Right lobe of liver (tissue), 6 donors: ENCODE results near the gene NXPH1. TPM values are rescaled to one million over a fixed set of nuclear protein-coding genes. Genes with fewer than 3 reads are reported as not detected.

Source experiments
- ATAC-seq, 4 donors: fragments of 200-7000 bp; cut with Tn5 transposase; one replicate each; pipeline ENCODE4 v1.9.1; 2020; ENCODE audit warnings: mild to moderate bottlenecking in 4 of 4, moderate library complexity in 4 of 4
- DNase-seq, 3 donors: peaks; one replicate each; pipeline ENCODE4 v3.0.0-alpha.2; 2020
- H3K27ac ChIP-seq, 3 donors: fragments of 200-600 bp; one replicate each; pipeline ENCODE4 v1.8.0; 2022
- H3K27me3 ChIP-seq, 2 donors: fragments of 200-600 bp; one replicate each; pipeline ENCODE4 v1.8.0; 2022
- H3K36me3 ChIP-seq, 4 donors: fragments of 200-600 bp; sonication (generic) in 1 of 4; one replicate each; pipeline versions ENCODE4 v1.5.1 to v1.8.0; 2017 to 2022; ENCODE audit warnings: control low read depth in 1 of 4
- H3K4me1 ChIP-seq, 4 donors: fragments of 200-600 bp; sonication (generic) in 1 of 4; one replicate each; pipeline versions ENCODE4 v1.5.1 to v1.8.0; 2017 to 2022; ENCODE audit warnings: control low read depth in 1 of 4
- H3K4me3 ChIP-seq, 3 donors: fragments of 200-600 bp; one replicate each; pipeline ENCODE4 v1.8.0; 2022
- H3K9me3 ChIP-seq, 4 donors: fragments of 200-600 bp; sonication (generic) in 1 of 4; one replicate each; pipeline versions ENCODE4 v1.5.1 to v1.8.0; 2017 to 2022; ENCODE audit warnings: control low read depth in 1 of 4
- CTCF ChIP-seq, 4 donors: fragments of 200-600 bp in 3 of 4; fragments of 450-650 bp in 1 of 4; IDR thresholded peaks; one replicate each; pipeline versions ENCODE4 v1.5.1 to v1.8.0; 2016 to 2022; ENCODE audit warnings: antibody characterized with exemption in 4 of 4, mild to moderate bottlenecking in 2 of 4
- POLR2A ChIP-seq: fragments of 450-650 bp; IDR thresholded peaks from one replicate; pipeline ENCODE4 v1.6.1; 2017; ENCODE audit warnings: antibody characterized with exemption, mild to moderate bottlenecking
- WGBS: methylation state at CpG from one replicate; pipeline ENCODE4 v1.1.6; 2018; ENCODE audit warnings: low coverage, low lambda C conversion rate; ENCODE audit not compliant: insufficient coverage; ENCODE audit errors: missing lambda C conversion rate; 5-methylcytosine and 5-hydroxymethylcytosine counted together
- intact Hi-C, 2 donors: fragments of 100-400 bp; cut with DNase I; formaldehyde crosslinking; loops; one replicate each; pipeline versions ENCODE4 v1.11.2 to v1.14.1; 2022
- total RNA-seq, 6 experiments: library from RNA; depleted of rRNA in 2 of 6; stranded (reverse); fragments of >200 nt in 2 of 6; fragmentation: NEBNext Ultra II Directional in 3 of 6; extraction: Animal tissue kit (Norgen Biotek cat#: 25700) in 3 of 6; gene quantifications; one replicate each; pipeline versions ENCODE4 v1.1.0 to v1.2.4, GENCODE V29; 2016 to 2023
- donor health status: DM: no; HTN: yes; CAD: no.
- donor health status: DM: no; HTN: no; CAD: no.
- donor health status: DM: no; HTN: no; CAD: no.
- donor health status: DM: no; HTN: yes; CAD: no.
- donor health status: DM: no; HTN: yes; CAD: no.

NXPH1 gene
- total RNA-seq, 6 experiments from 2014 or later: not detected

DNA sequence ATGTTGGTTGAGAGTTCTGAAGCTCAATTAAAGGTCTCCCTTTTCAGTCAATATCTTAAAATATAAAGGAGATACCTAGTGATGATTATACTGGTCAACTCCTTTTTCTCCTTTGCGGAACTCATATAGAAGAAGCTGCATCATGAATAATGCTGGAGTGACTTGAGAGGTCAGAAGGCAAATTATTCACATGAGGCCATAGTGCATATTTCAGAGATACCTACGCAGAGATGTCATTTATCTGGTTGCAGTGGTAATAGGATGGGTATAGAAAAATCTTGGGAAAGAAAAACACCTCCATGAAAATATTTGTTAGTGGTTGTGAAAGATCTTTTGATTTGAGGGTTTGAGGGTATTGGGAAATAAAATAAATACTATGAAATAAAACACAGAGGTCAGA is 47.7 kb downstream of the NXPH1 start:
- TF ChIP-seq CTCF (IDR thresholded peaks at IDR 0.05) (no peak), POLR2A (no peak)
- Histone ChIP-seq H3K27ac (no peak overlapping the region), H3K4me1 (no peaks in the 10 kb centered on the region), H3K36me3 (no peaks in the 10 kb centered on the region), H3K4me3 (no peak overlapping the region), H3K9me3 (peaks cover 0 to 8% (median 0%) of the 10 kb centered on the region in 4 donors), H3K27me3 (no peaks in the 10 kb centered on the region)
- intact Hi-C loops: no loop called here
- WGBS: 48% methylated on average over 2 of the region's 2 CpGs
- no peak for ATAC-seq
- DNase-seq: no peak

- 39% methylated on average over 4 of the region's 4 CpGs for WGBS
- no peak for DNase-seq
- H3K36me3 ChIP-seq: no peaks in the 10 kb centered on the region
- peak in 2 of 4 donors; percentile 26 to 58 for ATAC-seq
- TF ChIP-seq CTCF (IDR thresholded peaks at IDR 0.05) (no peak), POLR2A (no peak)
- no peaks in the 10 kb centered on the region for H3K4me1 ChIP-seq
- H3K9me3 ChIP-seq: peaks cover 0 to 8% (median 0%) of the 10 kb centered on the region in 4 donors
- H3K27me3 ChIP-seq: no peaks in the 10 kb centered on the region
- intact Hi-C loops: no loop called here
- H3K4me3 ChIP-seq: no peak overlapping the region
- no peak overlapping the region for H3K27ac ChIP-seq
Observed at GRCh38 chr7:8481752-8482446, 48.5 kb downstream of the NXPH1 start.

- TF ChIP-seq POLR2A (no peak), CTCF (IDR thresholded peaks at IDR 0.05) (no peak)
Observed at GRCh38 chr7:8490391-8491045, 57.1 kb downstream of the NXPH1 start.

GRCh38 chr7:8491106-8491505 is 57.7 kb downstream of the NXPH1 start:
- Histone ChIP-seq H3K27me3 (no peaks in the 10 kb centered on the region), H3K4me1 (no peaks in the 10 kb centered on the region), H3K9me3 (no peaks in the 10 kb centered on the region), H3K4me3 (no peak overlapping the region), H3K27ac (no peak overlapping the region), H3K36me3 (no peaks in the 10 kb centered on the region)
- TF ChIP-seq CTCF (IDR thresholded peaks at IDR 0.05) (no peak), POLR2A (no peak)
- no peak for ATAC-seq
- DNase-seq: no peak
- intact Hi-C loops: no loop called here
- 49% methylated on average over 3 of the region's 3 CpGs for WGBS

More at GRCh38 chr7:8490391-8491045, 57.1 kb downstream of the NXPH1 start:
- Histone ChIP-seq H3K27ac (no peak overlapping the region), H3K9me3 (no peaks in the 10 kb centered on the region), H3K27me3 (no peaks in the 10 kb centered on the region), H3K4me3 (no peak overlapping the region), H3K4me1 (no peaks in the 10 kb centered on the region), H3K36me3 (no peaks in the 10 kb centered on the region)
- intact Hi-C loops: no loop called here
- ATAC-seq (no peak), DNase-seq (no peak)
- whole genome bisulfite sequencing: 63% methylated on average over 4 of the region's 4 CpGs
